HepG2 (cell line): ENCODE results near the gene RBPJ. TPM values are rescaled to one million over a fixed set of nuclear protein-coding genes. Genes with fewer than 3 reads are reported as not detected.
A peak's percentile ranks its signal among the peaks of the same experiment; 100 is the strongest.

Experiments
- ATAD3A ChIP-seq: sonication (generic); formaldehyde crosslinking; IDR thresholded peaks from 2 replicates; pipeline ENCODE4 v1.4.0; 2020; ENCODE audit warnings: missing genetic modification reagents
- FOXM1 ChIP-seq: sonication (generic); formaldehyde crosslinking; IDR thresholded peaks from 2 replicates; pipeline ENCODE4 v1.5.0; 2020; ENCODE audit warnings: missing genetic modification reagents
- FOXP1 ChIP-seq, 2 experiments: fragments of 450-650 bp in 1 of 2; IDR thresholded peaks; 2 replicates each; pipeline ENCODE4 v1.6.1; 2017 to 2018; ENCODE audit warnings: antibody characterized with exemption in 1 of 2
- GFI1 ChIP-seq: sonication (generic); formaldehyde crosslinking; IDR thresholded peaks from 2 replicates; pipeline ENCODE4 v1.5.0; 2020; ENCODE audit warnings: missing genetic modification reagents, mild to moderate bottlenecking, borderline replicate concordance
- HNF4G ChIP-seq, 2 experiments: sonication (generic) in 1 of 2; formaldehyde crosslinking in 1 of 2; IDR thresholded peaks; 2 replicates each; pipeline versions ENCODE4 v1.4.0 to v1.6.1; 2011 to 2020; ENCODE audit warnings: borderline replicate concordance in 2 of 2, low read depth in 2 of 2, mild to moderate bottlenecking in 2 of 2, low read length in 1 of 2, missing genetic modification reagents in 1 of 2, moderate library complexity in 1 of 2
- KLF16 ChIP-seq, 2 experiments: sonication (generic) in 1 of 2; formaldehyde crosslinking in 1 of 2; IDR thresholded peaks; 2 replicates each; pipeline versions ENCODE4 v1.6.1 to v1.8.0; 2016 to 2023; ENCODE audit warnings: missing genetic modification reagents in 2 of 2, missing compliant biosample characterization in 1 of 2
- KLF9 ChIP-seq: IDR thresholded peaks from 2 replicates; pipeline ENCODE4 v1.6.1; 2016; ENCODE audit warnings: low read depth
- MEIS1 ChIP-seq: sonication (generic); formaldehyde crosslinking; IDR thresholded peaks from 2 replicates; pipeline ENCODE4 v1.9.0; 2021; ENCODE audit warnings: mild to moderate bottlenecking, missing genetic modification reagents, moderate library complexity, borderline replicate concordance
- NFRKB ChIP-seq: fragments of 450-650 bp; IDR thresholded peaks from 2 replicates; pipeline ENCODE4 v1.6.1; 2017
- ONECUT2 ChIP-seq: sonication (generic); formaldehyde crosslinking; IDR thresholded peaks from 2 replicates; pipeline ENCODE4 v1.4.0; 2020; ENCODE audit warnings: missing genetic modification reagents
- RFX1 ChIP-seq: fragments of 450-650 bp; IDR thresholded peaks from 2 replicates; pipeline ENCODE4 v1.6.1; 2017
- ZBTB38 ChIP-seq: sonication (generic); formaldehyde crosslinking; IDR thresholded peaks from 2 replicates; pipeline ENCODE4 v1.5.1; 2020; ENCODE audit warnings: mild to moderate bottlenecking, missing genetic modification reagents
- ZKSCAN5 ChIP-seq: sonication (generic); formaldehyde crosslinking; IDR thresholded peaks from 2 replicates; pipeline ENCODE4 v1.5.1; 2020; ENCODE audit warnings: mild to moderate bottlenecking, missing genetic modification reagents
- polyA plus RNA-seq, 8 experiments: library from polyadenylated mRNA; depleted of rRNA in 3 of 8; stranded (reverse) in 7 of 8; unstranded in 1 of 8; fragments of >200 nt; fragmentation: Illumina TruSeq in 4 of 8; extraction: Trizol in 4 of 8; gene quantifications; 2 replicates each; pipeline versions ENCODE4 v1.2.1 to v1.2.3, GENCODE V29; 2011 to 2016; ENCODE audit warnings: low read depth in 4 of 8, missing spikeins in 1 of 8, mixed read lengths in 1 of 8; ENCODE audit not compliant: insufficient read depth in 1 of 8
- total RNA-seq, 5 experiments: library from RNA; depleted of rRNA; stranded (reverse); fragments of >200 nt; fragmentation: Illumina TruSeq; extraction: Trizol; gene quantifications; 2 replicates each; pipeline ENCODE4 v1.2.3, GENCODE V29; 2016; ENCODE audit warnings: low read depth in 1 of 5
- TF ChIP-seq, protein P1 (sequence below): sonication (generic); formaldehyde crosslinking; IDR thresholded peaks from 2 replicates; pipeline ENCODE4 v1.9.0; 2021; ENCODE audit warnings: mild to moderate bottlenecking, missing genetic modification reagents
- TF ChIP-seq, protein P2 (sequence below), 2 experiments: sonication (generic) in 1 of 2; formaldehyde crosslinking in 1 of 2; IDR thresholded peaks; 2 replicates each; pipeline versions ENCODE4 v1.6.1 to v1.9.0; 2014 to 2022; ENCODE audit warnings: antibody characterized with exemption in 1 of 2, borderline replicate concordance in 1 of 2, inconsistent platforms in 1 of 2, low read depth in 1 of 2, missing genetic modification reagents in 1 of 2
- TF ChIP-seq, protein P3 (sequence below): sonication (generic); formaldehyde crosslinking; IDR thresholded peaks from 2 replicates; pipeline ENCODE4 v1.8.1; 2023; ENCODE audit warnings: mild to moderate bottlenecking, missing genetic modification reagents

The RBPJ gene
- total and polyA plus RNA-seq, 2 of the 13 experiments (the other 11 are each of a cell fraction or from before 2014, with no cell fraction given), result 25.9 to 33.2 TPM

DNA sequence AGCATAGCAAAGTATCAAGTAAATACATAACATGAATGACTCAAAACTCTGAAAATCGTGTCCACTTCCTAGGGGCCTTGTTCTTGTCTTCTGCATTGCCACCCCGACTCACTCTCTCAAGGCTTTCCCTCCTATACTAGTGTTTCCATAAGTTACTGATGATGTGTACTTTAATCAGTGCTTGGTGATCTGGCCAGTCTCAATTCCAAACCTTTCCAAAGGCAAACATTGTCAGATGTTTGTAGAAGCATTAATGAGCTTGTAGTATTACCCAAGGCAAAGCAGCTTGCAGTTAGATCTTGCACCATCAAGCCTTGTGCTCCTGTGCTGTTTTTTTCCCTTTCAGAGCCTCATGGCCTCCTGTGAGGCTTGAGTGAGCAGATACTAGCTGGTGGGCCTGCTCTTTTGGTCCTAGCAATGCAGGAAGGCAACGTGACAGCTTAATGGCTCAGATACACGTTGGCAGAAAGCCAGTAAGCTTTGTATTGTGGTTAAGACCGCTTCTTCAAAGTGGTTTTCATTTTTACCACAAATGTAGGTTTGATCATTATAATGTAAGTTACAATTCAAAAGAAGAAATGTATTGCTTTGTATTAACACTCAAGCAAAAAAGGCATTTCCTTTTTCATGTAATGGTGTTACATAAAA, 51.8 kb downstream of the RBPJ start (continued):
- peak; percentile 98 for TF ChIP-seq GFI1 (CRISPR knock-in tag)
- TF ChIP-seq RFX1, result no peak
- no peak for TF ChIP-seq ZBTB38 (CRISPR knock-in tag)
- TF ChIP-seq, protein P1, sequence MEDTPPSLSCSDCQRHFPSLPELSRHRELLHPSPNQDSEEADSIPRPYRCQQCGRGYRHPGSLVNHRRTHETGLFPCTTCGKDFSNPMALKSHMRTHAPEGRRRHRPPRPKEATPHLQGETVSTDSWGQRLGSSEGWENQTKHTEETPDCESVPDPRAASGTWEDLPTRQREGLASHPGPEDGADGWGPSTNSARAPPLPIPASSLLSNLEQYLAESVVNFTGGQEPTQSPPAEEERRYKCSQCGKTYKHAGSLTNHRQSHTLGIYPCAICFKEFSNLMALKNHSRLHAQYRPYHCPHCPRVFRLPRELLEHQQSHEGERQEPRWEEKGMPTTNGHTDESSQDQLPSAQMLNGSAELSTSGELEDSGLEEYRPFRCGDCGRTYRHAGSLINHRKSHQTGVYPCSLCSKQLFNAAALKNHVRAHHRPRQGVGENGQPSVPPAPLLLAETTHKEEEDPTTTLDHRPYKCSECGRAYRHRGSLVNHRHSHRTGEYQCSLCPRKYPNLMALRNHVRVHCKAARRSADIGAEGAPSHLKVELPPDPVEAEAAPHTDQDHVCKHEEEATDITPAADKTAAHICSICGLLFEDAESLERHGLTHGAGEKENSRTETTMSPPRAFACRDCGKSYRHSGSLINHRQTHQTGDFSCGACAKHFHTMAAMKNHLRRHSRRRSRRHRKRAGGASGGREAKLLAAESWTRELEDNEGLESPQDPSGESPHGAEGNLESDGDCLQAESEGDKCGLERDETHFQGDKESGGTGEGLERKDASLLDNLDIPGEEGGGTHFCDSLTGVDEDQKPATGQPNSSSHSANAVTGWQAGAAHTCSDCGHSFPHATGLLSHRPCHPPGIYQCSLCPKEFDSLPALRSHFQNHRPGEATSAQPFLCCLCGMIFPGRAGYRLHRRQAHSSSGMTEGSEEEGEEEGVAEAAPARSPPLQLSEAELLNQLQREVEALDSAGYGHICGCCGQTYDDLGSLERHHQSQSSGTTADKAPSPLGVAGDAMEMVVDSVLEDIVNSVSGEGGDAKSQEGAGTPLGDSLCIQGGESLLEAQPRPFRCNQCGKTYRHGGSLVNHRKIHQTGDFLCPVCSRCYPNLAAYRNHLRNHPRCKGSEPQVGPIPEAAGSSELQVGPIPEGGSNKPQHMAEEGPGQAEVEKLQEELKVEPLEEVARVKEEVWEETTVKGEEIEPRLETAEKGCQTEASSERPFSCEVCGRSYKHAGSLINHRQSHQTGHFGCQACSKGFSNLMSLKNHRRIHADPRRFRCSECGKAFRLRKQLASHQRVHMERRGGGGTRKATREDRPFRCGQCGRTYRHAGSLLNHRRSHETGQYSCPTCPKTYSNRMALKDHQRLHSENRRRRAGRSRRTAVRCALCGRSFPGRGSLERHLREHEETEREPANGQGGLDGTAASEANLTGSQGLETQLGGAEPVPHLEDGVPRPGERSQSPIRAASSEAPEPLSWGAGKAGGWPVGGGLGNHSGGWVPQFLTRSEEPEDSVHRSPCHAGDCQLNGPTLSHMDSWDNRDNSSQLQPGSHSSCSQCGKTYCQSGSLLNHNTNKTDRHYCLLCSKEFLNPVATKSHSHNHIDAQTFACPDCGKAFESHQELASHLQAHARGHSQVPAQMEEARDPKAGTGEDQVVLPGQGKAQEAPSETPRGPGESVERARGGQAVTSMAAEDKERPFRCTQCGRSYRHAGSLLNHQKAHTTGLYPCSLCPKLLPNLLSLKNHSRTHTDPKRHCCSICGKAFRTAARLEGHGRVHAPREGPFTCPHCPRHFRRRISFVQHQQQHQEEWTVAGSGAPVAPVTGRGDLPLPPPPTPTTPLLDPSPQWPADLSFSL (CRISPR knock-in tag), result no peak
- no peak for TF ChIP-seq FOXM1
- TF ChIP-seq NFRKB, result no peak
- TF ChIP-seq, protein P2, sequence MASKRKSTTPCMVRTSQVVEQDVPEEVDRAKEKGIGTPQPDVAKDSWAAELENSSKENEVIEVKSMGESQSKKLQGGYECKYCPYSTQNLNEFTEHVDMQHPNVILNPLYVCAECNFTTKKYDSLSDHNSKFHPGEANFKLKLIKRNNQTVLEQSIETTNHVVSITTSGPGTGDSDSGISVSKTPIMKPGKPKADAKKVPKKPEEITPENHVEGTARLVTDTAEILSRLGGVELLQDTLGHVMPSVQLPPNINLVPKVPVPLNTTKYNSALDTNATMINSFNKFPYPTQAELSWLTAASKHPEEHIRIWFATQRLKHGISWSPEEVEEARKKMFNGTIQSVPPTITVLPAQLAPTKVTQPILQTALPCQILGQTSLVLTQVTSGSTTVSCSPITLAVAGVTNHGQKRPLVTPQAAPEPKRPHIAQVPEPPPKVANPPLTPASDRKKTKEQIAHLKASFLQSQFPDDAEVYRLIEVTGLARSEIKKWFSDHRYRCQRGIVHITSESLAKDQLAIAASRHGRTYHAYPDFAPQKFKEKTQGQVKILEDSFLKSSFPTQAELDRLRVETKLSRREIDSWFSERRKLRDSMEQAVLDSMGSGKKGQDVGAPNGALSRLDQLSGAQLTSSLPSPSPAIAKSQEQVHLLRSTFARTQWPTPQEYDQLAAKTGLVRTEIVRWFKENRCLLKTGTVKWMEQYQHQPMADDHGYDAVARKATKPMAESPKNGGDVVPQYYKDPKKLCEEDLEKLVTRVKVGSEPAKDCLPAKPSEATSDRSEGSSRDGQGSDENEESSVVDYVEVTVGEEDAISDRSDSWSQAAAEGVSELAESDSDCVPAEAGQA (IDR thresholded peaks at IDR 0.05; ENCODE audit: low read depth), result no peak
- TF ChIP-seq, protein P2 (CRISPR knock-in tag; IDR thresholded peaks at IDR 0.05; ENCODE audit: borderline replicate concordance), result no peak
- TF ChIP-seq KLF9 (CRISPR knock-in tag), result no peak
- no peak for TF ChIP-seq KLF16 (CRISPR knock-in tag; IDR thresholded peaks at IDR 0.05)
- no peak for TF ChIP-seq ZKSCAN5 (CRISPR knock-in tag)
- TF ChIP-seq HNF4G (IDR thresholded peaks at IDR 0.05; ENCODE audit: borderline replicate concordance, low read depth, low read length), result peak; percentile 22; the same call in 1 of the 2 replicates
- TF ChIP-seq HNF4G (CRISPR knock-in tag; IDR thresholded peaks at IDR 0.05; ENCODE audit: borderline replicate concordance, low read depth), result no peak
- TF ChIP-seq FOXP1 (IDR thresholded peaks at IDR 0.05), result no peak
- TF ChIP-seq FOXP1 (CRISPR knock-in tag; IDR thresholded peaks at IDR 0.05), result peak; percentile 52; the same call in 1 of the 2 replicates
- TF ChIP-seq, protein P3, sequence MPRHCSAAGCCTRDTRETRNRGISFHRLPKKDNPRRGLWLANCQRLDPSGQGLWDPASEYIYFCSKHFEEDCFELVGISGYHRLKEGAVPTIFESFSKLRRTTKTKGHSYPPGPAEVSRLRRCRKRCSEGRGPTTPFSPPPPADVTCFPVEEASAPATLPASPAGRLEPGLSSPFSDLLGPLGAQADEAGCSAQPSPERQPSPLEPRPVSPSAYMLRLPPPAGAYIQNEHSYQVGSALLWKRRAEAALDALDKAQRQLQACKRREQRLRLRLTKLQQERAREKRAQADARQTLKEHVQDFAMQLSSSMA, result no peak
- no peak for TF ChIP-seq ONECUT2 (CRISPR knock-in tag)
- no peak for TF ChIP-seq ATAD3A (CRISPR knock-in tag)
- TF ChIP-seq MEIS1 (CRISPR knock-in tag), result no peak
